ENCODE data around the gene FUT7.

DNA sequence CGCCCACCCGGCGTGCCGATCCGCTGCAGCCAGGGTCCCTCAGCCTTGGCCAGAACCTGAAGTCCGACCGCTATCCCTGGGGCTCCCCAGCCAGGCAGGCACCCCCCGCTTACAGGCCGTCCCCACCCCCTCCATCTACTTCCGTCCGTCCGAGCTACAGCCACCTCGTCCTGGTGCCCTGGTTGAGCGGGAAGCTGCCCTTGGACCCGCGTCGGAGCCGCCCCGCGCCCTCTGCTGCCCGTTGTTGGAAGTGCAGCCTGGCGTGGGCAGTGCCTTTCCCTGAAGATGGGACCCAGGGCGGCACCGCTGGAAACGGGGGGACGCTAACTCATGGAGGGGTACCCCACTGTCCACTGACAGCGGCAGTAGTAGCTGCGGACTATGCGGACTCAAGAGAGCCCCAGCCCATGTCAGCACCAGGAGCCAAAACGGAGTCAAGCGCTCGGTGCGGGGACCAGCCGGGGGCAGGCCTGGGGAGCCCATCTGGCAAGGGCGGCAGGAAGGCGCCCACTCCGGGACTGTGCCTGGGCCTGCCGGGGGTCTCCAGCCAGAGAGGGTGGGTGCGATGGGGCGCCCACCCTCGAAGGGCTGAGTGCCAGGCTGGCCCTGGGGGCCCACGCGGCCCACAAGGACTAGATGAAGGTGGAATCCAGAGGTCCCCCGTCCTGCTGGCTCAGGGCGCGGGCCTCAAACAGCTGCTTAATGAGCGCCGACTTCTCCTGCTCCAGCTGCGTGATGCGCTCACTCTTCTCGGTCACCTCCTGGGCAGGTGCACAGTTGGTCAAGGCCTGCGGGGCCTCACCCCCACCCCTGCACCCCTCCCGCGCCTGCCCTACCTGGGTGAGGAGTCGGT is 32.4 kb upstream of the FUT7 start:
- TF ChIP-seq CTCF (IDR thresholded peaks at IDR 0.05) (peak; percentile 91 to 99 (median 98)), EP300 (IDR thresholded peaks at IDR 0.05) (peak in 1 of 2 donors; percentile 26)

Measured in tibial nerve (tissue), 4 donors.